HUDEP-2 (cell line): ENCODE data around the gene TMEM88.
"Not testable (repeated sequence)": the region's sequence is repeated elsewhere in the genome, so short reads cannot be mapped to it uniquely, and the experiment has no call there.

Source experiments
- DNase-seq, 76 experiments: peaks; one replicate each; lab custom pipeline; 2025; ENCODE audit not compliant: unreplicated experiment in 76 of 76; lab: John Stamatoyannopoulos, UW

The TMEM88 gene

GRCh38 chr17:7854851-7855659, at the start of gene TMEM88:
TSS of gene TMEM88 (plus strand) at chr17:7855066. CDS start at chr17:7855075, 9 bp downstream.
- DNase-seq: no peak

- no peak for DNase-seq
Measured at GRCh38 chr17:7806587-7806986, 48.3 kb upstream of the TMEM88 start.

GRCh38 chr17:7807206-7807605, 47.7 kb upstream of the TMEM88 start:
- no peak for DNase-seq

- DNase-seq: no peak
Measured at GRCh38 chr17:7809086-7809790, 45.6 kb upstream of the TMEM88 start.

GRCh38 chr17:7809791-7810343, 45.0 kb upstream of the TMEM88 start:
- not testable (repeated sequence) for DNase-seq

GRCh38 chr17:7811251-7811650, 43.6 kb upstream of the TMEM88 start:
- DNase-seq: no peak

- no peak for DNase-seq
Measured at GRCh38 chr17:7814969-7815368, 39.9 kb upstream of the TMEM88 start.

GRCh38 chr17:7816926-7817642, 37.8 kb upstream of the TMEM88 start:
- no peak for DNase-seq

- DNase-seq: no peak
Measured at GRCh38 chr17:7817643-7817964, 37.3 kb upstream of the TMEM88 start.

GRCh38 chr17:7818026-7818425, 36.8 kb upstream of the TMEM88 start:
- DNase-seq: no peak

- no peak for DNase-seq
Measured at GRCh38 chr17:7818746-7819645, 35.9 kb upstream of the TMEM88 start.

- DNase-seq: no peak
Measured at GRCh38 chr17:7820231-7820630, 34.6 kb upstream of the TMEM88 start.

GRCh38 chr17:7822126-7822525, 32.7 kb upstream of the TMEM88 start:
- DNase-seq: no peak

- no peak for DNase-seq
Measured at GRCh38 chr17:7823581-7824001, 31.3 kb upstream of the TMEM88 start.

GRCh38 chr17:7824021-7824924, 30.6 kb upstream of the TMEM88 start:
- peak in 1 of 76 experiments; percentile 10 for DNase-seq

- DNase-seq: peak in 7 of 76 experiments; percentile 2 to 37 (median 18)
Measured at GRCh38 chr17:7825206-7825990, 29.5 kb upstream of the TMEM88 start.

- DNase-seq: no peak
Measured at GRCh38 chr17:7830616-7831015, 24.2 kb upstream of the TMEM88 start.

GRCh38 chr17:7831233-7831632, 23.6 kb upstream of the TMEM88 start:
- DNase-seq: no peak
